ENCODE results near the gene RALGPS2. TPM values are rescaled to one million over a fixed set of nuclear protein-coding genes. Genes with fewer than 3 reads are reported as not detected.

Gene RALGPS2
- total and polyA plus RNA-seq, 2 of the 13 experiments (the other 11 are each of a cell fraction or from before 2014, with no cell fraction given) = 15.6 to 36.0 TPM

DNA sequence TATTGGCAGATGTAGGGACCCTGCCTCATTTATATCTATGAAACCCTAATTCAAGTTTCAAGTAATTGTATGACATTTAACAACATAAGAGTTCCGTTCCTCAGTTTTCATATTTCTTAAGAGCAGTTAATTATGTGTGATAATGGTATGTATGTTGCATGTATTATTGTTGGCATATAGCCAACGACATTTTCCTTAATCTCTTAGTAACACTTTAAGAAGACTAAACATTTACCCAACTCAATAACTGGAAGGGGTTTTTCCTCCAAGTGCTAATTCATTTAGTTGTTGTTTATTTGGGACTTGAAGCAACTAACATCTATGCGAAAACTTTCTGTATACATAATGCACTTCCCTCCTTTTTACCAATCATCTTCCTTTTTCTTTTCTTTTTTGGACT lies 1.5 kb upstream of the RALGPS2 start:
- no peak overlapping the region for H3K4me2 ChIP-seq (ENCODE audit: low read depth, low read length)

More for the DNA sequence above, 1.5 kb upstream of the RALGPS2 start:
- BruUV-seq (replicated peaks) = no TSS peak
- no peaks in the 10 kb centered on the region for H3K36me3 ChIP-seq (replicated peaks in 1 of 2; ENCODE audit: control insufficient read depth in 1 of 2, insufficient read depth in 2 of 2, low read length in 2 of 2)
- WGBS (ENCODE audit: low lambda C conversion rate) = 61% methylated on average over 3 of the region's 3 CpGs
- H3K4me1 ChIP-seq (ENCODE audit: insufficient read depth, low read length) = peaks cover 34% of the 10 kb centered on the region
- H3K27me3 ChIP-seq (ENCODE audit: control insufficient read depth in 1 of 2, insufficient read depth in 2 of 2, low read length in 2 of 2) = no peaks in the 10 kb centered on the region
- no peak for DNase-seq (ENCODE audit: low spot score)
- no peaks in the 10 kb centered on the region for H3K9me3 ChIP-seq (ENCODE audit: low read length)
- peaks cover 22% of the 10 kb centered on the region for H3K79me2 ChIP-seq (ENCODE audit: insufficient read depth, low read length)
- H2AFZ ChIP-seq (ENCODE audit: low read length) = no peak overlapping the region
- H3K4me3 ChIP-seq (replicated peaks in 1 of 3; ENCODE audit: insufficient read depth in 1 of 3, low read depth in 2 of 3, low read length in 3 of 3) = no peak overlapping the region
- no peak for ATAC-seq
- ChIA-PET CTCF (ENCODE audit: low intra/inter-chr PET ratio, low total read pairs) (no interaction called here), POLR2A (no interaction called here)
- H3K27ac ChIP-seq (ENCODE audit: extremely low read length, insufficient read depth, low read length) = no peak overlapping the region
- intact Hi-C loops (cut with micrococcal nuclease; ENCODE audit: unreplicated experiment) = no loop called here
- TF ChIP-seq ARID4A (CRISPR knock-in tag; IDR thresholded peaks at IDR 0.05; ENCODE audit: borderline replicate concordance) = no peak
- no peak for TF ChIP-seq ZNF670 (CRISPR knock-in tag; IDR thresholded peaks at IDR 0.05; ENCODE audit: borderline replicate concordance)
- TF ChIP-seq U2AF1 (optimal IDR thresholded peaks at IDR 0.05; ENCODE audit: low read depth, low read length) = no peak
- TF ChIP-seq KAT8 (CRISPR knock-in tag; IDR thresholded peaks at IDR 0.05) = no peak
- no peak for TF ChIP-seq ETV6 (CRISPR knock-in tag; conservative IDR thresholded peaks at IDR 0.05)
- TF ChIP-seq ZNF296 (CRISPR knock-in tag; conservative IDR thresholded peaks at IDR 0.05) = no peak
- no peak for TF ChIP-seq ZNF564 (CRISPR knock-in tag; IDR thresholded peaks at IDR 0.05)
- no peak for TF ChIP-seq ZBTB34 (CRISPR knock-in tag; IDR thresholded peaks at IDR 0.05)
- H3K9ac ChIP-seq (ENCODE audit: insufficient read depth, low read depth, low read length) = no peak overlapping the region
- no peaks in the 10 kb centered on the region for H4K20me1 ChIP-seq (ENCODE audit: insufficient read depth, low read length)
- no peak for FAIRE-seq
- in situ Hi-C loops (cut with HindIII; ENCODE audit: extremely low pct_ligation_motif_present, low pct_unique_long_range_greater_than_20kb) = no loop called here

All from HepG2 (cell line).